Measurements from ENCODE around the gene GPR158.

The GPR158 gene

DNA sequence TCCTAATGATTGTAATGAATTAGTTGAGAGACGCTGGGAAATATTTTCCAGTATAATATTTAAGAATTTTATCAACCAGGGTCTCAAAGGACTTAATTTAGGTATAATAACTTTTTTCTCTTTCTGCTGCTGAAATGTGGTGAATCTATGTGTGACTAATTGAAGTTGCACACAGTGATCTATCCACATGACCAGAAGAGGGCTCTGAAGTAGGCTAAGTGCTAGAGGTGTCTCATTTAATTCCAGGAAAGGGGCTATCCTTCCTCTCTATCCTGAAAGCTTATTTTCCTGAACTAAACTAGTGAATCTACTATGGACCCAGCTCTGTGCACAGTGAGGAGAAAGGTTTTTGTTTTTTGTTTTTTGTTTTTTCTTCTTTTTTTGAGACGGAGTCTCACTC, 464.8 kb downstream of the GPR158 start:
- DNase-seq (ENCODE audit: insufficient read length, low spot score) = no peak
- no peak for FAIRE-seq
- TF ChIP-seq POLR2A (IDR thresholded peaks at IDR 0.05; ENCODE audit: low read depth, low read length) (no peak), PAX5 (IDR thresholded peaks at IDR 0.05; ENCODE audit: insufficient read depth, low read length, severe bottlenecking) (no peak), POLR2AphosphoS5 (IDR thresholded peaks at IDR 0.05; ENCODE audit: low read depth, low read length) (no peak), SPI1 (IDR thresholded peaks at IDR 0.05; ENCODE audit: low read depth, low read length) (no peak), POU2F2 (IDR thresholded peaks at IDR 0.05; ENCODE audit: low read depth, low read length) (no peak)

DNA sequence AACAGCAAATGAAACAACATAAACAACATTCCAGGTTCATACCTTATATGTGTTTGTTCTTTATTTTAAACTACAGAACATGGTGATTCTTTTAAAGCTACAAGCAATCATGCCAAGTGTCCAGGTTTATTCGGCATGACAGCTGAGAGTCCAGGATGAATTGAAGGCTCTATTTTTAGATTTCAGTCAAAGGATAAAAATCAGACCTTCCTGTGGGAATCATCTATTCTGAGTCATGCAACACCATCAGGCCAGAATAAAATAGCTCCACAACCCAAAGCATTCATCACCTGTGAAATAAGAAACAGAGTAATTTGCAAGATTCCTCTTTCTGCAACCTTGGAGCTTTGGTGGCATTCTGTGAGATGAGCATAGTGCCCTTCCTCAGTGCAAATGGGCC, 466.8 kb downstream of the GPR158 start:
- TF ChIP-seq TAF1 (IDR thresholded peaks at IDR 0.05; ENCODE audit: low read depth, low read length) (no peak), POLR2A (IDR thresholded peaks at IDR 0.05; ENCODE audit: low read depth, low read length) (no peak), POLR2AphosphoS5 (IDR thresholded peaks at IDR 0.05; ENCODE audit: low read depth, low read length) (no peak), PAX5 (IDR thresholded peaks at IDR 0.05; ENCODE audit: insufficient read depth, low read length, severe bottlenecking) (no peak), POU2F2 (IDR thresholded peaks at IDR 0.05; ENCODE audit: low read depth, low read length) (no peak), SPI1 (IDR thresholded peaks at IDR 0.05; ENCODE audit: low read depth, low read length) (no peak)
- no peak for FAIRE-seq
- no peak for DNase-seq (ENCODE audit: insufficient read length, low spot score)

GRCh38 chr10:25642721-25643120, 467.9 kb downstream of the GPR158 start:
- FAIRE-seq (no peak), DNase-seq (ENCODE audit: insufficient read length, low spot score) (no peak)
- no peak for TF ChIP-seq PAX5 (IDR thresholded peaks at IDR 0.05; ENCODE audit: insufficient read depth, low read length, severe bottlenecking)
- no peak for TF ChIP-seq POU2F2 (IDR thresholded peaks at IDR 0.05; ENCODE audit: low read depth, low read length)
- no peak for TF ChIP-seq TAF1 (IDR thresholded peaks at IDR 0.05; ENCODE audit: low read depth, low read length)
- no peak for TF ChIP-seq POLR2AphosphoS5 (IDR thresholded peaks at IDR 0.05; ENCODE audit: low read depth, low read length)
- no peak for TF ChIP-seq POLR2A (IDR thresholded peaks at IDR 0.05; ENCODE audit: low read depth, low read length)
- no peak for TF ChIP-seq SPI1 (IDR thresholded peaks at IDR 0.05; ENCODE audit: low read depth, low read length)

GRCh38 chr10:25646371-25646770, 471.6 kb downstream of the GPR158 start:
- no peak for TF ChIP-seq POLR2AphosphoS5 (IDR thresholded peaks at IDR 0.05; ENCODE audit: low read depth, low read length)
- FAIRE-seq (no peak), DNase-seq (ENCODE audit: insufficient read length, low spot score) (no peak)

DNA sequence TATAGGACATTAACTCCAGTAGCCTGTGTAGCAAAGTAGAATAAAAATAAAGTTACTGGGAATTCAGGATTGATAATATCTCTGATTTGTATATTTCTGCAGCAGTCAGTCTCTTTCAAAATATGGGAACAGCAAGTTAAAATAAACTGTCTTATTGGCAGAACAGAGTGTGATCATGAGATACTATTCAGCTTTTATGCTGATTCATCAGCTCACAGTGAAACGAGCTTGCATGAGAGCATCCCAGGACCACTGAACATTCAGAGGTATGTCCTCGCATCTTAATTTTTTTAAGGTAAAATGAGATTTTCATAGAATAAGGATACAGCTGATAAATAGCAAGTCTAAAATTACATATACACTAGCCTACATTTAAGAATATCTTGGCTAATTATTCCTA, 476.7 kb downstream of the GPR158 start:
- no peak for DNase-seq (ENCODE audit: insufficient read length, low spot score)
- no peak for FAIRE-seq
- no peak for TF ChIP-seq POLR2A (IDR thresholded peaks at IDR 0.05; ENCODE audit: low read depth, low read length)
- no peak for TF ChIP-seq PAX5 (IDR thresholded peaks at IDR 0.05; ENCODE audit: insufficient read depth, low read length, severe bottlenecking)
- no peak for TF ChIP-seq POU2F2 (IDR thresholded peaks at IDR 0.05; ENCODE audit: low read depth, low read length)
- no peak for TF ChIP-seq TAF1 (IDR thresholded peaks at IDR 0.05; ENCODE audit: low read depth, low read length)
- no peak for TF ChIP-seq SPI1 (IDR thresholded peaks at IDR 0.05; ENCODE audit: low read depth, low read length)
- no peak for TF ChIP-seq POLR2AphosphoS5 (IDR thresholded peaks at IDR 0.05; ENCODE audit: low read depth, low read length)
